Inferior parietal cortex (tissue), 1 donor: ENCODE data around the gene UBXN7.
A peak's percentile ranks its signal among the peaks of the same experiment; 100 is the strongest.
"Not testable (repeated sequence)": the region's sequence is repeated elsewhere in the genome, so short reads cannot be mapped to it uniquely, and the experiment has no call there.

Experiments
- DNase-seq: peaks from one replicate; pipeline ENCODE4 v3.0.0-alpha.2; 2016; ENCODE audit errors: extremely low spot score

UBXN7 gene

GRCh38 chr3:196432137-196432879 lies at the start of gene UBXN7:
Gene UBXN7 (minus strand): TSS chr3:196432427. CDS start chr3:196432399, 28 bp downstream.
- peak; percentile 92 for DNase-seq

GRCh38 chr3:196477678-196478077 lies 45.5 kb upstream of the UBXN7 start:
- no peak for DNase-seq

- DNase-seq, result no peak
Measured at GRCh38 chr3:196472286-196472685, 40.1 kb upstream of the UBXN7 start.

- DNase-seq, result no peak
Measured at GRCh38 chr3:196471551-196471950, 39.3 kb upstream of the UBXN7 start.

GRCh38 chr3:196470182-196470581 lies 38.0 kb upstream of the UBXN7 start:
- DNase-seq, result not testable (repeated sequence)

GRCh38 chr3:196463804-196464203 lies 31.6 kb upstream of the UBXN7 start:
- DNase-seq, result no peak

- no peak for DNase-seq
Measured at GRCh38 chr3:196463478-196463756, 31.2 kb upstream of the UBXN7 start.

- not testable (repeated sequence) for DNase-seq
Measured at GRCh38 chr3:196462680-196463477, 30.7 kb upstream of the UBXN7 start.

- no peak for DNase-seq
Measured at GRCh38 chr3:196458063-196458462, 25.8 kb upstream of the UBXN7 start.

- DNase-seq, result not testable (repeated sequence)
Measured at GRCh38 chr3:196457470-196457869, 25.2 kb upstream of the UBXN7 start.

GRCh38 chr3:196454935-196455334 lies 22.7 kb upstream of the UBXN7 start:
- no peak for DNase-seq

- DNase-seq, result not testable (repeated sequence)
Measured at GRCh38 chr3:196445391-196445790, 13.2 kb upstream of the UBXN7 start.

GRCh38 chr3:196444500-196444894 lies 12.3 kb upstream of the UBXN7 start:
- DNase-seq, result no peak

GRCh38 chr3:196440696-196441095 lies 8.5 kb upstream of the UBXN7 start:
- no peak for DNase-seq

GRCh38 chr3:196440041-196440537 lies 7.9 kb upstream of the UBXN7 start:
- no peak for DNase-seq

GRCh38 chr3:196431181-196432136 lies 768 bp downstream of the UBXN7 start:
- DNase-seq, result peak; percentile 50

GRCh38 chr3:196428041-196428440 lies 4.2 kb downstream of the UBXN7 start:
- DNase-seq, result no peak

GRCh38 chr3:196424421-196424820 lies 7.8 kb downstream of the UBXN7 start:
- not testable (repeated sequence) for DNase-seq

GRCh38 chr3:196423044-196423781 lies 9.0 kb downstream of the UBXN7 start:
- DNase-seq, result no peak

GRCh38 chr3:196421668-196422067 lies 10.6 kb downstream of the UBXN7 start:
- DNase-seq, result not testable (repeated sequence)

- no peak for DNase-seq
Measured at GRCh38 chr3:196419386-196419785, 12.8 kb downstream of the UBXN7 start.
